Smooth muscle cell (in vitro differentiated cells): ENCODE measurements around the gene GNB1L. TPM values are rescaled to one million over a fixed set of nuclear protein-coding genes. Genes with fewer than 3 reads are reported as not detected.
A peak's percentile ranks its signal among the peaks of the same experiment; 100 is the strongest.

Source experiments
- DNase-seq: peaks from one replicate; lab custom pipeline; 2025; ENCODE audit not compliant: unreplicated experiment; lab: John Stamatoyannopoulos, UW
- H2AFZ ChIP-seq: fragments of 200-600 bp; sonication (generic); 2 replicates; pipeline ENCODE4 v1.6.0; 2016; ENCODE audit warnings: antibody characterized with exemption, low read depth, mild to moderate bottlenecking
- H3F3A ChIP-seq: fragments of 200-600 bp; sonication (generic); 2 replicates; pipeline ENCODE4 v1.6.0; 2017; ENCODE audit warnings: antibody characterized with exemption, low read depth
- H3K27ac ChIP-seq: fragments of 200-600 bp; sonication (generic); 2 replicates; pipeline ENCODE4 v1.5.1; 2016; ENCODE audit warnings: low read depth, mild to moderate bottlenecking
- H3K27me3 ChIP-seq: fragments of 200-600 bp; sonication (generic); 2 replicates; pipeline ENCODE4 v1.6.1; 2016; ENCODE audit warnings: low read depth, mild to moderate bottlenecking
- H3K36me3 ChIP-seq: fragments of 200-600 bp; sonication (generic); 2 replicates; pipeline ENCODE4 v1.5.1; 2016; ENCODE audit warnings: low read depth
- H3K4me1 ChIP-seq: fragments of 200-600 bp; sonication (generic); 2 replicates; pipeline ENCODE4 v1.5.1; 2016; ENCODE audit warnings: low read depth
- H3K4me2 ChIP-seq: fragments of 200-600 bp; sonication (generic); 2 replicates; pipeline ENCODE4 v1.6.0; 2016; ENCODE audit warnings: mild to moderate bottlenecking
- H3K4me3 ChIP-seq: fragments of 200-600 bp; sonication (generic); 2 replicates; pipeline ENCODE4 v1.5.1; 2016; ENCODE audit warnings: mild to moderate bottlenecking
- H3K79me2 ChIP-seq: fragments of 200-600 bp; sonication (generic); 2 replicates; pipeline ENCODE4 v1.6.0; 2016; ENCODE audit warnings: low read depth, mild to moderate bottlenecking
- H3K9ac ChIP-seq: fragments of 200-600 bp; sonication (generic); 2 replicates; pipeline ENCODE4 v1.6.0; 2016; ENCODE audit warnings: low read depth
- H3K9me3 ChIP-seq: fragments of 200-600 bp; sonication (generic); replicated peaks from 2 replicates; pipeline ENCODE4 v1.5.1; 2016; ENCODE audit warnings: low read depth
- H4K20me1 ChIP-seq: fragments of 200-600 bp; sonication (generic); 2 replicates; pipeline ENCODE4 v1.6.0; 2016; ENCODE audit warnings: low read depth
- CTCF ChIP-seq: fragments of 200-600 bp; sonication (generic); IDR thresholded peaks from 2 replicates; pipeline ENCODE4 v1.5.1; 2017; ENCODE audit warnings: borderline replicate concordance, mild to moderate bottlenecking, antibody characterized with exemption; ENCODE audit not compliant: insufficient read depth, poor library complexity, severe bottlenecking
- WGBS: methylation state at CpG from one replicate; pipeline ENCODE4 v1.1.7; 2016; ENCODE audit warnings: low lambda C conversion rate; 5-methylcytosine and 5-hydroxymethylcytosine counted together
- polyA plus RNA-seq: library from polyadenylated mRNA; unstranded; fragments of >200 nt; fragmentation: Nextera tagmentation; extraction: Ambion mirVana; gene quantifications from 2 replicates; pipeline ENCODE4 v1.2.1, GENCODE V29; 2016
- total RNA-seq: library from RNA; depleted of rRNA; stranded (reverse); fragments of >200 nt; gene quantifications from 2 replicates; pipeline ENCODE4 v1.2.3, GENCODE V29; 2014

GNB1L gene
- total and polyA plus RNA-seq, 2 experiments from 2014 or later, result 4.1 to 7.4 TPM

GRCh38 chr22:19764636-19765476, 89.8 kb downstream of the GNB1L start:
- H2AFZ ChIP-seq, result no peak overlapping the region
- no peaks in the 10 kb centered on the region for H3K36me3 ChIP-seq
- H3K79me2 ChIP-seq, result no peaks in the 10 kb centered on the region
- no peaks in the 10 kb centered on the region for H3F3A ChIP-seq
- no peak overlapping the region for H3K9ac ChIP-seq
- peaks cover 93% of the 10 kb centered on the region for H3K27me3 ChIP-seq
- no peak for TF ChIP-seq CTCF
- 24% methylated on average over 25 of the region's 25 CpGs for WGBS
- H3K4me2 ChIP-seq, result peak overlapping the region; percentile 79
- no peak for DNase-seq
- no peaks in the 10 kb centered on the region for H4K20me1 ChIP-seq
- no peak overlapping the region for H3K4me3 ChIP-seq
- H3K27ac ChIP-seq, result no peak overlapping the region
- H3K9me3 ChIP-seq, result no peaks in the 10 kb centered on the region
- H3K4me1 ChIP-seq, result peaks cover 6% of the 10 kb centered on the region

- Histone ChIP-seq H3K9ac (no peak overlapping the region), H3K4me1 (peaks cover 6% of the 10 kb centered on the region), H3K9me3 (no peaks in the 10 kb centered on the region), H2AFZ (no peak overlapping the region), H3K79me2 (no peaks in the 10 kb centered on the region), H3K27me3 (peaks cover 93% of the 10 kb centered on the region), H3K36me3 (no peaks in the 10 kb centered on the region), H3K4me2 (no peak overlapping the region), H3F3A (no peaks in the 10 kb centered on the region), H3K27ac (no peak overlapping the region), H3K4me3 (no peak overlapping the region), H4K20me1 (no peaks in the 10 kb centered on the region)
- WGBS, result 58% methylated on average over 17 of the region's 17 CpGs
- no peak for TF ChIP-seq CTCF
- no peak for DNase-seq
These were observed 90.4 kb downstream of the GNB1L start for GRCh38 chr22:19764299-19764593.

DNA sequence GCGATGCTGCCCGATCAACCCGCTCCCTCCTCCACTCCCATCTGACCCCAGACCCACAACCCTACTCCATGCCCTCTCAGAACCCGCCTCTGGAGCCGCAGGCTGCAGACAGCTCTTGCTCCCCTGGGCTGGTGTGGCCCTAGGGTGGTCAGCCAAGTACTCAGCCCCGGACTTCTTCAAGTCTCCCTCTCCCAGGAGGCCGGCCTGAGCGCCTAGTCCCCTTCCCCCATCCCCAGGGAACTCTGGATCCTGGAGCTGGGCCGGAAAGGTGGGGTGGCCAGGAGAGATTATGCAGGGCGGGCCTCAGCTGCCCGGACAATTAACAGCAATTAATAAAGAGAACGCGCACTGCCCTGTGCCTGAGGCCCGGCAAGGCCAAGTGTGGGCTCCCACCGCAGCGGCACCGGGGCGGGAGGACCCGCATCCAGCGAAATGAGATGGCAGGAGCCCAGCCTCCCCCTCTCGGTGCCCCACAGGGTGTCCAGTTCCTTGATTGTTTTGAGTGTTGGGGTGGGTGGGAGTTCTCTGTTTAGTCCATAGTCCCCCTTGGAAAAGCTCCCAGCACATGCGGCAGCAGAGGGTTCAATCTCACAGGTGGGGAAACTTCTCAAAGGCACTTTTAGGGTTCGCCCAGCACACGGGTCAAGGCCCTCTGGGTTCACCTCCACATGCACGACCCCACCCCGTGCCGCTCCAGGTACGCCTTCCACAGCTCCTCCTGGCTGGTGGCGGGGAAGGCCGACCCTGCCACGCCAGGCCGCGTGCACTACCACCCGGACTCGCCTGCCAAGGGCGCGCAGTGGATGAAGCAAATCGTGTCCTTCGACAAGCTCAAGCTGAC, 91.0 kb downstream of the GNB1L start:
- Histone ChIP-seq H3K4me1 (peaks cover 6% of the 10 kb centered on the region), H3K27me3 (peaks cover 93% of the 10 kb centered on the region), H3F3A (no peaks in the 10 kb centered on the region), H3K36me3 (no peaks in the 10 kb centered on the region), H3K9me3 (no peaks in the 10 kb centered on the region), H2AFZ (no peak overlapping the region), H4K20me1 (no peaks in the 10 kb centered on the region), H3K79me2 (no peaks in the 10 kb centered on the region), H3K4me2 (no peak overlapping the region), H3K4me3 (no peak overlapping the region), H3K9ac (no peak overlapping the region), H3K27ac (no peak overlapping the region)
- WGBS, result 44% methylated on average over 39 of the region's 39 CpGs
- no peak for DNase-seq
- TF ChIP-seq CTCF, result no peak
